ENCODE results near the gene TSGA10. TPM values are rescaled to one million over a fixed set of nuclear protein-coding genes. Genes with fewer than 3 reads are reported as not detected.

Gene TSGA10
- total RNA-seq, 1 donor from 2014 or later: 3.7 TPM

GRCh38 chr2:99088017-99088416, 66.7 kb downstream of the TSGA10 start:
- H3K9me3 ChIP-seq: no peaks in the 10 kb centered on the region
- intact Hi-C loops (cut with DNase I): no loop called here
- no peaks in the 10 kb centered on the region for H3K36me3 ChIP-seq

GRCh38 chr2:99086385-99086784, 68.4 kb downstream of the TSGA10 start:
- intact Hi-C loops (cut with DNase I): no loop called here
- H3K36me3 ChIP-seq: no peaks in the 10 kb centered on the region
- no peak overlapping the region for H3K4me3 ChIP-seq
- no peak for TF ChIP-seq POLR2AphosphoS5 (IDR thresholded peaks at IDR 0.05; ENCODE audit: insufficient read depth in 1 of 2, low read depth in 1 of 2)
- H3K4me1 ChIP-seq: no peaks in the 10 kb centered on the region
- H3K27ac ChIP-seq: no peak overlapping the region
- H3K9me3 ChIP-seq: no peaks in the 10 kb centered on the region
- no peak for DNase-seq (ENCODE audit: extremely low spot score in 2 of 2)
- H3K27me3 ChIP-seq: no peaks in the 10 kb centered on the region

More at GRCh38 chr2:99088017-99088416, 66.7 kb downstream of the TSGA10 start:
- H3K27ac ChIP-seq: no peak overlapping the region
- H3K4me1 ChIP-seq: no peaks in the 10 kb centered on the region
- TF ChIP-seq CTCF (IDR thresholded peaks at IDR 0.05) (no peak), POLR2AphosphoS5 (IDR thresholded peaks at IDR 0.05; ENCODE audit: insufficient read depth in 1 of 2, low read depth in 1 of 2) (no peak), POLR2A (IDR thresholded peaks at IDR 0.05) (no peak)
- DNase-seq (ENCODE audit: extremely low spot score in 2 of 2): no peak
- no peaks in the 10 kb centered on the region for H3K27me3 ChIP-seq
- no peak overlapping the region for H3K4me3 ChIP-seq

- intact Hi-C loops (cut with DNase I): no loop called here
- Histone ChIP-seq H3K36me3 (no peaks in the 10 kb centered on the region), H3K9me3 (no peaks in the 10 kb centered on the region)
Observed at GRCh38 chr2:99085421-99085820, 69.3 kb downstream of the TSGA10 start.

GRCh38 chr2:99084256-99084655, 70.5 kb downstream of the TSGA10 start:
- Histone ChIP-seq H3K27ac (no peak overlapping the region), H3K4me1 (no peaks in the 10 kb centered on the region), H3K36me3 (no peaks in the 10 kb centered on the region), H3K4me3 (no peak overlapping the region), H3K27me3 (no peaks in the 10 kb centered on the region), H3K9me3 (no peaks in the 10 kb centered on the region)
- intact Hi-C loops (cut with DNase I): no loop called here
- no peak for TF ChIP-seq POLR2A (IDR thresholded peaks at IDR 0.05)
- TF ChIP-seq POLR2AphosphoS5 (IDR thresholded peaks at IDR 0.05; ENCODE audit: insufficient read depth in 1 of 2, low read depth in 1 of 2): no peak
- TF ChIP-seq CTCF (IDR thresholded peaks at IDR 0.05): no peak
- DNase-seq (ENCODE audit: extremely low spot score in 2 of 2): no peak

More at GRCh38 chr2:99085421-99085820, 69.3 kb downstream of the TSGA10 start:
- H3K4me1 ChIP-seq: no peaks in the 10 kb centered on the region
- no peak overlapping the region for H3K4me3 ChIP-seq
- DNase-seq (ENCODE audit: extremely low spot score in 2 of 2): no peak
- TF ChIP-seq POLR2A (IDR thresholded peaks at IDR 0.05) (no peak), CTCF (IDR thresholded peaks at IDR 0.05) (no peak), POLR2AphosphoS5 (IDR thresholded peaks at IDR 0.05; ENCODE audit: insufficient read depth in 1 of 2, low read depth in 1 of 2) (no peak)
- H3K27ac ChIP-seq: no peak overlapping the region
- H3K27me3 ChIP-seq: no peaks in the 10 kb centered on the region

- TF ChIP-seq POLR2A (IDR thresholded peaks at IDR 0.05) (no peak), CTCF (IDR thresholded peaks at IDR 0.05) (no peak), POLR2AphosphoS5 (IDR thresholded peaks at IDR 0.05; ENCODE audit: insufficient read depth in 1 of 2, low read depth in 1 of 2) (no peak)
- no peak overlapping the region for H3K27ac ChIP-seq
- H3K27me3 ChIP-seq: no peaks in the 10 kb centered on the region
- H3K36me3 ChIP-seq: no peaks in the 10 kb centered on the region
- intact Hi-C loops (cut with DNase I): no loop called here
- H3K4me1 ChIP-seq: no peaks in the 10 kb centered on the region
- DNase-seq (ENCODE audit: extremely low spot score in 2 of 2): no peak
- H3K4me3 ChIP-seq: no peak overlapping the region
- no peaks in the 10 kb centered on the region for H3K9me3 ChIP-seq
Observed at GRCh38 chr2:99081891-99082290, 72.9 kb downstream of the TSGA10 start.

Data from vagina (tissue), 2 donors.